Testis (tissue), 2 donors: ENCODE results near the gene GNRHR.

Experiments used
- CTCF ChIP-seq, 3 experiments: fragments of 450-650 bp in 2 of 3; fragments of 200-600 bp in 1 of 3; sonication (generic) in 1 of 3; IDR thresholded peaks; one replicate each; pipeline ENCODE4 v1.5.1; 2016 to 2019; ENCODE audit warnings: antibody characterized with exemption in 3 of 3, mild to moderate bottlenecking in 2 of 3, moderate library complexity in 1 of 3
- POLR2A ChIP-seq: fragments of 450-650 bp; IDR thresholded peaks from one replicate; pipeline ENCODE4 v1.6.1; 2017; ENCODE audit warnings: antibody characterized with exemption, mild to moderate bottlenecking, moderate library complexity

GRCh38 chr4:67721770-67722597, 32.2 kb downstream of the GNRHR start:
- TF ChIP-seq CTCF (IDR thresholded peaks at IDR 0.05) (no peak), POLR2A (no peak)
